MCF 10A (cell line): ENCODE results near the gene RNF150. TPM values are rescaled to one million over a fixed set of nuclear protein-coding genes. Genes with fewer than 3 reads are reported as not detected.

Source experiments
- BruUV-seq: library from RNA; stranded (reverse); fragments of 400-500 nt; replicated peaks from 2 replicates; lab custom pipeline; 2021; lab: Mats Ljungman, UMichigan
- CTCF ChIA-PET: fragments of 300-600 bp; sonication (Branson Sonifier 250); formaldehyde crosslinking; extraction: SDS; loops from one replicate; lab custom pipeline; 2021; ENCODE audit warnings: antibody characterized with exemption, inconsistent platforms; lab: Yijun Ruan, JAX
- POLR2A ChIA-PET: fragments of 300-600, 350-650 bp; sonication (Branson Sonifier 250); formaldehyde crosslinking; extraction: SDS; loops from one replicate; lab custom pipeline; 2020; ENCODE audit warnings: antibody characterized with exemption, inconsistent platforms; lab: Yijun Ruan, JAX
- DNase-seq: peaks from one replicate; pipeline ENCODE4 v3.0.0-alpha.2; 2018; ENCODE audit not compliant: unreplicated experiment
- H3K27ac Mint-ChIP-seq: one replicate; pipeline ENCODE4 v1.8.0; 2022; ENCODE audit warnings: mild to moderate bottlenecking, low read depth, mixed read lengths; ENCODE audit not compliant: unreplicated experiment
- H3K27me3 Mint-ChIP-seq: one replicate; pipeline ENCODE4 v1.8.0; 2022; ENCODE audit warnings: mixed read lengths; ENCODE audit not compliant: insufficient read depth, unreplicated experiment
- H3K36me3 Mint-ChIP-seq: one replicate; pipeline ENCODE4 v1.8.0; 2022; ENCODE audit warnings: mild to moderate bottlenecking, moderate library complexity, mixed read lengths; ENCODE audit not compliant: insufficient read depth, unreplicated experiment
- H3K4me1 Mint-ChIP-seq: one replicate; pipeline ENCODE4 v1.8.0; 2022; ENCODE audit warnings: mixed read lengths; ENCODE audit not compliant: insufficient read depth, unreplicated experiment
- H3K4me3 Mint-ChIP-seq: one replicate; pipeline ENCODE4 v1.8.0; 2022; ENCODE audit warnings: mild to moderate bottlenecking, moderate library complexity, mixed read lengths; ENCODE audit not compliant: unreplicated experiment
- H3K9me3 Mint-ChIP-seq: one replicate; pipeline ENCODE4 v1.8.0; 2022; ENCODE audit warnings: mixed read lengths; ENCODE audit not compliant: unreplicated experiment
- intact Hi-C: fragments of 100-400 bp; cut with micrococcal nuclease; formaldehyde crosslinking; loops from 2 replicates; pipeline ENCODE4 v1.14.1; 2022
- total RNA-seq: library from RNA; stranded (reverse); gene quantifications from 2 replicates; pipeline ENCODE4 v1.2.3, GENCODE V29; 2022
- TF ChIP-seq, protein P1 (sequence below): fragments of 200-600 bp; IDR thresholded peaks from one replicate; pipeline ENCODE4 v1.8.0; 2022; ENCODE audit warnings: antibody characterized with exemption, mild to moderate bottlenecking; ENCODE audit not compliant: unreplicated experiment

Gene RNF150
- total RNA-seq, 1 experiment from 2014 or later = 0.44 TPM

DNA sequence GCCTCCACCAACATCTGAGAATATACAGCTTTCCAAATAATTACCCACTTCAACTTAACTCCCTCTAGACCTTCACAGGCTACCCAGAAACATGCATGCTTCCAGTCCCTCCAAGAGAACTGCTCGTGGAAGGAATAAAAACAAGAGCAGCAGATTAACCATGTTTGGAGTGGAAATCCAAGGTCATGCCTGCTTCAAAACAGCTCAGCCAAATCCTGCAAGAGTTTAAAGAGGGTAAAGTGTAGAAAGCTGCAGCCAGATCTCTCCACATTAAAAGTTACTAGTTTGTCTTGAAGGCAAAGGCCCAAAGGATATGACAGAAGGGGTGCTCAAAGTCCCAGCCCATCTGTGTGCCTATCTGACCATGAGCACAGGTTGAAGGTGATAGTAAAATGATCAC is 139.3 kb downstream of the RNF150 start:
- Mint-ChIP-seq H3K36me3 (no peaks in the 10 kb centered on the region), H3K27ac (no peak overlapping the region), H3K4me1 (no peaks in the 10 kb centered on the region), H3K27me3 (no peaks in the 10 kb centered on the region), H3K9me3 (no peaks in the 10 kb centered on the region), H3K4me3 (no peak overlapping the region)
- DNase-seq = no peak
- TF ChIP-seq, protein P1, sequence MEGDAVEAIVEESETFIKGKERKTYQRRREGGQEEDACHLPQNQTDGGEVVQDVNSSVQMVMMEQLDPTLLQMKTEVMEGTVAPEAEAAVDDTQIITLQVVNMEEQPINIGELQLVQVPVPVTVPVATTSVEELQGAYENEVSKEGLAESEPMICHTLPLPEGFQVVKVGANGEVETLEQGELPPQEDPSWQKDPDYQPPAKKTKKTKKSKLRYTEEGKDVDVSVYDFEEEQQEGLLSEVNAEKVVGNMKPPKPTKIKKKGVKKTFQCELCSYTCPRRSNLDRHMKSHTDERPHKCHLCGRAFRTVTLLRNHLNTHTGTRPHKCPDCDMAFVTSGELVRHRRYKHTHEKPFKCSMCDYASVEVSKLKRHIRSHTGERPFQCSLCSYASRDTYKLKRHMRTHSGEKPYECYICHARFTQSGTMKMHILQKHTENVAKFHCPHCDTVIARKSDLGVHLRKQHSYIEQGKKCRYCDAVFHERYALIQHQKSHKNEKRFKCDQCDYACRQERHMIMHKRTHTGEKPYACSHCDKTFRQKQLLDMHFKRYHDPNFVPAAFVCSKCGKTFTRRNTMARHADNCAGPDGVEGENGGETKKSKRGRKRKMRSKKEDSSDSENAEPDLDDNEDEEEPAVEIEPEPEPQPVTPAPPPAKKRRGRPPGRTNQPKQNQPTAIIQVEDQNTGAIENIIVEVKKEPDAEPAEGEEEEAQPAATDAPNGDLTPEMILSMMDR = no peak
- intact Hi-C loops = no loop called here
- CTCF ChIA-PET = no interaction called here
- POLR2A ChIA-PET = no interaction called here
- no TSS peak for BruUV-seq

GRCh38 chr4:140993370-140993769 is 139.9 kb downstream of the RNF150 start:
- H3K4me1 Mint-ChIP-seq = no peaks in the 10 kb centered on the region
- no TSS peak for BruUV-seq
- no peak overlapping the region for H3K4me3 Mint-ChIP-seq
- no peaks in the 10 kb centered on the region for H3K27me3 Mint-ChIP-seq
- TF ChIP-seq, protein P1 = no peak
- ChIA-PET POLR2A (no interaction called here), CTCF (no interaction called here)
- DNase-seq = no peak
- no peaks in the 10 kb centered on the region for H3K9me3 Mint-ChIP-seq
- no peak overlapping the region for H3K27ac Mint-ChIP-seq
- intact Hi-C loops = no loop called here
- H3K36me3 Mint-ChIP-seq = no peaks in the 10 kb centered on the region

DNA sequence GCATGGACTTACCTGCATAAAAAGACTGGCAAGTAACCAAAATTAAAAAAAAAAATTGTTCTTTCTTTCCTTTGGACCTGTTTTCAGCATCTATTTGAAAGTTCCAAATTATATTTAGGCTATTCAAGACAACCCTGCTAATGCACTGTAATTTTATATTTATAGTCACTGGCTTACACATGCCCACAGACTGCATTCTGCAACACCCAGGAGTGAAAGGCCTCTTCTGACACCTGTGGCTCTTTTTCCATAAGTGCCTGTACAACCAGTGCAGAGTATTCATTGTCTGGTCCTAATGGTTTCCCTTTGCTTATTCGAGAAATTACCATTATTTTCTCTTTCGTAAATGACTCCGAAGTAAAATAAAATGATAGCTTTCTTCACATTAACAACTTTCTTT is 143.3 kb downstream of the RNF150 start:
- no TSS peak for BruUV-seq
- Mint-ChIP-seq H3K4me1 (peaks cover 3% of the 10 kb centered on the region), H3K27ac (no peak overlapping the region), H3K4me3 (no peak overlapping the region), H3K27me3 (no peaks in the 10 kb centered on the region), H3K9me3 (no peaks in the 10 kb centered on the region), H3K36me3 (no peaks in the 10 kb centered on the region)
- POLR2A ChIA-PET = interaction anchor here (0.6 to 1.0 kb wide), 2 partner anchors 15 to 239 kb away, joined by 3 read pairs; no protein-coding TSS in a partner anchor
- TF ChIP-seq, protein P1 = no peak
- intact Hi-C loops = no loop called here
- CTCF ChIA-PET = interaction anchor here (0.7 kb wide), 1 partner anchor 155 kb away, joined by 3 read pairs; no protein-coding TSS in a partner anchor
- DNase-seq = no peak

- Mint-ChIP-seq H3K9me3 (no peaks in the 10 kb centered on the region), H3K4me1 (peaks cover 6% of the 10 kb centered on the region), H3K36me3 (no peaks in the 10 kb centered on the region), H3K27me3 (no peaks in the 10 kb centered on the region), H3K4me3 (no peak overlapping the region), H3K27ac (no peak overlapping the region)
- TF ChIP-seq, protein P1 = no peak
- no peak for DNase-seq
- ChIA-PET CTCF (no interaction called here), POLR2A (no interaction called here)
- no TSS peak for BruUV-seq
- intact Hi-C loops = no loop called here
These were observed 147.2 kb downstream of the RNF150 start for GRCh38 chr4:140986045-140986444.
